K562 (cell line): ENCODE results near the gene TTC33. TPM values are rescaled to one million over a fixed set of nuclear protein-coding genes. Genes with fewer than 3 reads are reported as not detected.

ENCODE experiments used
- CHD7 ChIP-seq: fragments of 200-600 bp; sonication (generic); IDR thresholded peaks from one replicate; pipeline ENCODE4 v1.6.1; 2012; ENCODE audit warnings: mild to moderate bottlenecking, low read depth, low read length, inconsistent platforms
- CREB3L1 ChIP-seq: fragments of 450-650 bp; IDR thresholded peaks from 2 replicates; pipeline ENCODE4 v1.6.1; 2014; ENCODE audit warnings: low read depth, mild to moderate bottlenecking, moderate library complexity, borderline replicate concordance
- KAT2B ChIP-seq: IDR thresholded peaks from one replicate; pipeline ENCODE4 v1.6.1; 2012; ENCODE audit warnings: low read depth, mild to moderate bottlenecking, control low read depth, inconsistent platforms, low read length, moderate library complexity
- NCOA1 ChIP-seq: fragments of 450-650 bp; IDR thresholded peaks from 2 replicates; pipeline ENCODE4 v1.6.1; 2016; ENCODE audit warnings: low read depth
- POLR2A ChIP-seq: fragments of 450-650 bp; conservative IDR thresholded peaks from 2 replicates; pipeline ENCODE4 v1.6.1; 2016
- POLR2AphosphoS5 ChIP-seq: IDR thresholded peaks from 2 replicates; pipeline ENCODE4 v1.6.1; 2011; ENCODE audit warnings: mild to moderate bottlenecking, low read depth, low read length, moderate library complexity; ENCODE audit not compliant: control insufficient read depth, insufficient read depth
- SETDB1 ChIP-seq: IDR thresholded peaks from one replicate; pipeline ENCODE4 v1.6.1; 2012; ENCODE audit warnings: low read length, control low read depth, inconsistent platforms
- ZBTB1 ChIP-seq: sonication (generic); formaldehyde crosslinking; IDR thresholded peaks from 2 replicates; pipeline ENCODE4 v1.8.1; 2023; ENCODE audit warnings: missing genetic modification reagents, low read depth, mild to moderate bottlenecking, borderline replicate concordance
- ZC3H8 ChIP-seq: fragments of 450-650 bp; IDR thresholded peaks from 2 replicates; pipeline ENCODE4 v1.6.1; 2017
- ZNF133 ChIP-seq: fragments of 250-450 bp; sonication (Bioruptor Pico); IDR thresholded peaks from 2 replicates; pipeline ENCODE4 v1.4.0; 2020; ENCODE audit warnings: mild to moderate bottlenecking
- ZNF384 ChIP-seq: IDR thresholded peaks from 2 replicates; pipeline ENCODE4 v1.6.1; 2012; ENCODE audit warnings: low read depth, low read length, improper control_type of control experiment
- ZNF639 ChIP-seq, 2 experiments: fragments of 200-800 bp in 1 of 2; sonication (Bioruptor generic) in 1 of 2; sonication (generic) in 1 of 2; formaldehyde crosslinking in 1 of 2; IDR thresholded peaks in 1 of 2; conservative IDR thresholded peaks in 1 of 2; 2 replicates each; pipeline versions ENCODE4 v1.5.0 to v1.6.1; 2016 to 2020; ENCODE audit warnings: missing compliant biosample characterization in 1 of 2, missing genetic modification characterization in 1 of 2, missing genetic modification reagents in 1 of 2
- polyA plus RNA-seq, 8 experiments: library from polyadenylated mRNA; depleted of rRNA in 4 of 8; stranded (reverse) in 5 of 8; unstranded in 3 of 8; fragments of >200 nt; fragmentation: Nextera tagmentation in 2 of 8; fragmentation: Illumina TruSeq in 1 of 8; extraction: Ambion mirVana in 2 of 8; extraction: Trizol in 1 of 8; gene quantifications; 2 replicates each; pipeline versions ENCODE4 v1.2.1 to v1.2.3, GENCODE V29; 2011 to 2014; ENCODE audit warnings: inconsistent platforms in 1 of 8, missing spikeins in 1 of 8
- total RNA-seq, 7 experiments: library from RNA; depleted of rRNA in 6 of 7; stranded (reverse); fragments of >200 nt in 6 of 7; fragmentation: Illumina TruSeq in 2 of 7; extraction: Trizol in 2 of 7; gene quantifications; 2 replicates each; pipeline versions ENCODE4 v1.2.1 to v1.2.3, GENCODE V29; 2011 to 2021; ENCODE audit warnings: low replicate concordance in 1 of 7

The TTC33 gene
- total and polyA plus RNA-seq, 9 of the 15 experiments (the other 6 are each of a cell fraction or from before 2014, with no cell fraction given): 11.5 to 24.9 (median 21.1) TPM

- TF ChIP-seq CHD7 (peak; percentile 68), ZC3H8 (no peak), KAT2B (no peak), POLR2AphosphoS5 (peak; percentile 53; the same call in 1 of the 2 replicates), NCOA1 (0 out of 2 replicates have a peak, but pooled peaks have one; percentile 9), ZBTB1 (CRISPR knock-in tag) (peak; percentile 83; the same call in 1 of the 2 replicates), ZNF384 (0 out of 2 replicates have a peak, but pooled peaks have one; percentile 15), SETDB1 (peak; percentile 52), ZNF639 (CRISPR knock-in tag; conservative IDR thresholded peaks at IDR 0.05 in 1 of 2, IDR thresholded peaks at IDR 0.05 in 1 of 2) (peak in 1 of 2 experiments; percentile 78; a peak in 2 of 4 replicates), CREB3L1 (peak; percentile 96), POLR2A (peak; percentile 72), ZNF133 (CRISPR knock-in tag) (0 out of 2 replicates have a peak, but pooled peaks have one; percentile 18)
Measured at GRCh38 chr5:40755407-40756365, at the start of gene TTC33 (continued).
